PC-9 (cell line): Measurements from ENCODE around the gene ZNHIT2.

Source experiments
- CTCF ChIP-seq: fragments of 200-600 bp; sonication (generic); conservative IDR thresholded peaks from 2 replicates; pipeline ENCODE4 v1.6.1; 2017; ENCODE audit warnings: mixed run types, antibody characterized with exemption, mild to moderate bottlenecking, moderate library complexity
- EZH2 ChIP-seq: fragments of 200-600 bp; sonication (generic); IDR thresholded peaks from 2 replicates; pipeline ENCODE4 v1.8.0; 2017; ENCODE audit warnings: antibody characterized with exemption, low read depth

GRCh38 chr11:65121865-65122696 lies 4.6 kb upstream of the ZNHIT2 start, which contains the start of the genes FAU and MRPL49:
- TF ChIP-seq EZH2 (no peak), CTCF (no peak)
